Astrocyte (in vitro differentiated cells and primary cell): ENCODE measurements around the gene SOX2.

ENCODE experiments used
- EZH2 ChIP-seq: IDR thresholded peaks from 2 replicates; pipeline ENCODE4 v1.6.1; 2012; ENCODE audit warnings: mild to moderate bottlenecking, low read length, inconsistent platforms; ENCODE audit not compliant: insufficient read depth
- TF ChIP-seq, protein P1 (sequence below): IDR thresholded peaks from 2 replicates; pipeline ENCODE4 v1.5.1; 2011; ENCODE audit warnings: low read depth, mild to moderate bottlenecking, inconsistent platforms, low read length, moderate library complexity; ENCODE audit not compliant: insufficient read depth

DNA sequence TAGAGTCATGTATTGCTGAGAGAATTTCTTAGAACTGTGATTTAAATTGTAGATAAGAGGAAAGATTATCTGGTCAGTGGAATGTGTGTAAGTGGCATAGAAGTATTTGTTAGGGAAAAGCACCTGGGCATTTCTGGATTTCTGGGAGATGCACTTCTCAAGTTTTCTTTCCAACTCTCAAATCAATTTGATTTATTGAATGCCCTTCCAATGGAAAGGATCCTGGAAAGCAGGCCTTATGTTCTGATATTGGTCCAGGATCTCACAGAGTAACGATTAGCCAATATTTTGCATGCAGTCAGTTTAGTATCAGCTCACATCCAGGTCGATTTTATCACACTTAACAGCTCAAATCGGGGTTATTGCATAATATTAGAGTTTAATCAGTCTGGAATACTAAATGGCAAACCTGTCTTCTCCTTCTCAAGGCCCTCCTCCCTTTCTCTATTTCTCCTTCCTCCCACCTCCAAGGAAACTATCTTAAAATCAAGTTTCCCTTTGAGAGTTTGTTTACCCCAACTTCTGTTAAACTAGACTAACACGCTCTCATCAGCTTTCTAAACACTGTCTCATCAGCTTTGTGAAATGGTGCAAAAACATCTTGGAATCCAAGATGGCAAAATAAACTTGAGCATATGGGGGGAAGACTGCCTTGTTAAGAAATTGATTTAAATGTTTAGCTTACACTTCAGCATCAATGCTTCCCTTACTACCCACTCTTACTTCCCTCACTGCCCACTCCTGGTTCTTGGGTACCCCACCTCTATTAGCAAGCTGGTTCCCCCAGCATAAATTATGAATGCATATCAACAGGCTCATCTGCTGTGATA, 9.5 kb downstream of the SOX2 start:
- TF ChIP-seq, protein P1, sequence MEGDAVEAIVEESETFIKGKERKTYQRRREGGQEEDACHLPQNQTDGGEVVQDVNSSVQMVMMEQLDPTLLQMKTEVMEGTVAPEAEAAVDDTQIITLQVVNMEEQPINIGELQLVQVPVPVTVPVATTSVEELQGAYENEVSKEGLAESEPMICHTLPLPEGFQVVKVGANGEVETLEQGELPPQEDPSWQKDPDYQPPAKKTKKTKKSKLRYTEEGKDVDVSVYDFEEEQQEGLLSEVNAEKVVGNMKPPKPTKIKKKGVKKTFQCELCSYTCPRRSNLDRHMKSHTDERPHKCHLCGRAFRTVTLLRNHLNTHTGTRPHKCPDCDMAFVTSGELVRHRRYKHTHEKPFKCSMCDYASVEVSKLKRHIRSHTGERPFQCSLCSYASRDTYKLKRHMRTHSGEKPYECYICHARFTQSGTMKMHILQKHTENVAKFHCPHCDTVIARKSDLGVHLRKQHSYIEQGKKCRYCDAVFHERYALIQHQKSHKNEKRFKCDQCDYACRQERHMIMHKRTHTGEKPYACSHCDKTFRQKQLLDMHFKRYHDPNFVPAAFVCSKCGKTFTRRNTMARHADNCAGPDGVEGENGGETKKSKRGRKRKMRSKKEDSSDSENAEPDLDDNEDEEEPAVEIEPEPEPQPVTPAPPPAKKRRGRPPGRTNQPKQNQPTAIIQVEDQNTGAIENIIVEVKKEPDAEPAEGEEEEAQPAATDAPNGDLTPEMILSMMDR, result no peak
- no peak for TF ChIP-seq EZH2
